Cardiac fibroblast (primary cell): Measurements from ENCODE around the gene TRIM5.

ENCODE experiments used
- DNase-seq, 2 donors: peaks; one replicate each; pipeline versions ENCODE4 v3.0.0 to v3.0.0-alpha.2; 2010; ENCODE audit warnings: low read depth in 2 of 2
- H3K4me3 ChIP-seq, 2 donors: replicated peaks in 1 of 2; 1 replicate in 1 of 2; 2 replicates in 1 of 2; pipeline ENCODE4 v1.5.1; 2011; ENCODE audit warnings: low read depth in 2 of 2, low read length in 2 of 2, mild to moderate bottlenecking in 2 of 2, moderate library complexity in 1 of 2
- CTCF ChIP-seq: IDR thresholded peaks from one replicate; pipeline ENCODE4 v1.5.1; 2011; ENCODE audit warnings: low read depth, mild to moderate bottlenecking, low read length, inconsistent platforms

Gene TRIM5

GRCh38 chr11:5625281-5625680 lies 59.6 kb downstream of the TRIM5 start:
- peak in 1 of 2 donors; percentile 5 for DNase-seq
- H3K4me3 ChIP-seq, result peak overlapping the region; percentile 50 to 60
- TF ChIP-seq CTCF, result no peak

- H3K4me3 ChIP-seq, result peak within 1 kb of the TSS; percentile 50 to 60
- no peak for TF ChIP-seq CTCF
- peak; percentile 74 to 76 for DNase-seq
These were observed 60.2 kb downstream of the TRIM5 start, which contains the start of gene TRIM34 for GRCh38 chr11:5624489-5625279. TSS of gene TRIM34 (plus strand) at chr11:5625001. CDS start at chr11:5632332, 7,331 bp downstream.

GRCh38 chr11:5622802-5623201 lies 62.1 kb downstream of the TRIM5 start:
- TF ChIP-seq CTCF, result no peak
- DNase-seq, result no peak
- H3K4me3 ChIP-seq, result no peak overlapping the region

GRCh38 chr11:5621580-5621979 lies 63.3 kb downstream of the TRIM5 start:
- DNase-seq, result no peak
- H3K4me3 ChIP-seq, result no peak overlapping the region
- no peak for TF ChIP-seq CTCF

GRCh38 chr11:5620651-5621521 lies 64.0 kb downstream of the TRIM5 start:
- peak; percentile 87 to 91 for DNase-seq
- H3K4me3 ChIP-seq, result no peak overlapping the region
- no peak for TF ChIP-seq CTCF

- no peak for TF ChIP-seq CTCF
- DNase-seq, result peak; percentile 39 to 92
- no peak overlapping the region for H3K4me3 ChIP-seq
These were observed 66.1 kb downstream of the TRIM5 start for GRCh38 chr11:5618807-5619206.
